Skeletal muscle tissue (tissue), 4 donors: ENCODE data around the gene IL1RAP. TPM values are rescaled to one million over a fixed set of nuclear protein-coding genes. Genes with fewer than 3 reads are reported as not detected.

Experiments used
- H3K27ac ChIP-seq: one replicate; pipeline ENCODE4 v1.7.0; 2013; ENCODE audit warnings: mild to moderate bottlenecking, low read depth, low read length, inconsistent platforms
- H3K27me3 ChIP-seq, 3 donors: one replicate each; pipeline ENCODE4 v1.7.0; 2013; ENCODE audit warnings: low read length in 3 of 3; ENCODE audit not compliant: control insufficient read depth in 3 of 3, insufficient read depth in 3 of 3
- H3K36me3 ChIP-seq, 3 donors: one replicate each; pipeline ENCODE4 v1.7.0; 2013; ENCODE audit warnings: low read length in 3 of 3; ENCODE audit not compliant: control insufficient read depth in 3 of 3, insufficient read depth in 3 of 3
- H3K4me1 ChIP-seq, 3 donors: one replicate each; pipeline ENCODE4 v1.7.0; 2013; ENCODE audit warnings: low read length in 3 of 3, mild to moderate bottlenecking in 3 of 3; ENCODE audit not compliant: control insufficient read depth in 3 of 3, insufficient read depth in 3 of 3
- H3K4me3 ChIP-seq, 3 donors: one replicate each; pipeline ENCODE4 v1.7.0; 2013; ENCODE audit warnings: low read length in 3 of 3
- H3K9ac ChIP-seq, 3 donors: one replicate each; pipeline ENCODE4 v1.7.0; 2013; ENCODE audit warnings: low read length in 3 of 3, mild to moderate bottlenecking in 3 of 3, moderate library complexity in 2 of 3, low read depth in 1 of 3
- H3K9me3 ChIP-seq, 3 donors: one replicate each; pipeline ENCODE4 v1.7.0; 2013; ENCODE audit warnings: low read length in 3 of 3; ENCODE audit not compliant: control insufficient read depth in 3 of 3
- total RNA-seq: library from RNA; depleted of rRNA; stranded (reverse); fragments of >200 nt; gene quantifications from one replicate; pipeline ENCODE4 v1.2.3, GENCODE V29; 2014
- donor health status: Osteomylitis.

The IL1RAP gene
- total RNA-seq, 1 donor from 2014 or later = 10.4 TPM

- no peaks in the 10 kb centered on the region for H3K36me3 ChIP-seq
- H3K27ac ChIP-seq = no peak overlapping the region
- H3K4me1 ChIP-seq = peaks cover 0 to 6% (median 0%) of the 10 kb centered on the region in 3 donors
- H3K27me3 ChIP-seq = no peaks in the 10 kb centered on the region
- no peak overlapping the region for H3K9ac ChIP-seq
- H3K9me3 ChIP-seq = no peaks in the 10 kb centered on the region
- H3K4me3 ChIP-seq = no peak overlapping the region
Observed at GRCh38 chr3:190492966-190493365, 20.9 kb upstream of the IL1RAP start.

- H3K9ac ChIP-seq = no peak overlapping the region
- no peaks in the 10 kb centered on the region for H3K36me3 ChIP-seq
- peaks cover 0 to 6% (median 0%) of the 10 kb centered on the region in 3 donors for H3K4me1 ChIP-seq
- no peak overlapping the region for H3K4me3 ChIP-seq
- H3K9me3 ChIP-seq = no peaks in the 10 kb centered on the region
- no peaks in the 10 kb centered on the region for H3K27me3 ChIP-seq
- no peak overlapping the region for H3K27ac ChIP-seq
Observed at GRCh38 chr3:190494907-190495306, 19.0 kb upstream of the IL1RAP start.

- H3K27ac ChIP-seq = no peak overlapping the region
- no peaks in the 10 kb centered on the region for H3K27me3 ChIP-seq
- H3K36me3 ChIP-seq = no peaks in the 10 kb centered on the region
- no peak overlapping the region for H3K4me3 ChIP-seq
- no peak overlapping the region for H3K9ac ChIP-seq
- no peaks in the 10 kb centered on the region for H3K9me3 ChIP-seq
- peaks cover 0 to 6% (median 0%) of the 10 kb centered on the region in 3 donors for H3K4me1 ChIP-seq
Observed at GRCh38 chr3:190495354-190495753, 18.5 kb upstream of the IL1RAP start.

GRCh38 chr3:190495796-190496195, 18.1 kb upstream of the IL1RAP start:
- Histone ChIP-seq H3K9ac (no peak overlapping the region), H3K27ac (no peak overlapping the region)

GRCh38 chr3:190496859-190497258, 17.0 kb upstream of the IL1RAP start:
- Histone ChIP-seq H3K9ac (no peak overlapping the region), H3K9me3 (no peaks in the 10 kb centered on the region), H3K4me1 (peaks cover 0 to 5% (median 0%) of the 10 kb centered on the region in 3 donors), H3K27ac (no peak overlapping the region), H3K27me3 (no peaks in the 10 kb centered on the region), H3K4me3 (no peak overlapping the region), H3K36me3 (no peaks in the 10 kb centered on the region)

More at GRCh38 chr3:190495796-190496195, 18.1 kb upstream of the IL1RAP start:
- Histone ChIP-seq H3K36me3 (no peaks in the 10 kb centered on the region), H3K27me3 (no peaks in the 10 kb centered on the region), H3K4me1 (peaks cover 0 to 6% (median 0%) of the 10 kb centered on the region in 3 donors), H3K9me3 (no peaks in the 10 kb centered on the region), H3K4me3 (no peak overlapping the region)

GRCh38 chr3:190497811-190498210, 16.1 kb upstream of the IL1RAP start:
- Histone ChIP-seq H3K36me3 (no peaks in the 10 kb centered on the region), H3K4me3 (no peak overlapping the region), H3K9ac (no peak overlapping the region), H3K9me3 (no peaks in the 10 kb centered on the region), H3K27me3 (no peaks in the 10 kb centered on the region), H3K4me1 (peaks cover 0 to 2% (median 0%) of the 10 kb centered on the region in 3 donors), H3K27ac (no peak overlapping the region)

GRCh38 chr3:190498293-190498692, 15.6 kb upstream of the IL1RAP start:
- H3K9me3 ChIP-seq = no peaks in the 10 kb centered on the region
- H3K27me3 ChIP-seq = no peaks in the 10 kb centered on the region
- no peak overlapping the region for H3K27ac ChIP-seq
- no peak overlapping the region for H3K4me3 ChIP-seq
- H3K36me3 ChIP-seq = no peaks in the 10 kb centered on the region
- H3K4me1 ChIP-seq = peaks cover 0 to 2% (median 0%) of the 10 kb centered on the region in 3 donors
- H3K9ac ChIP-seq = no peak overlapping the region

- H3K9ac ChIP-seq = no peak overlapping the region
- no peaks in the 10 kb centered on the region for H3K9me3 ChIP-seq
- H3K36me3 ChIP-seq = no peaks in the 10 kb centered on the region
- peaks cover 0 to 2% (median 0%) of the 10 kb centered on the region in 3 donors for H3K4me1 ChIP-seq
- no peak overlapping the region for H3K4me3 ChIP-seq
- no peaks in the 10 kb centered on the region for H3K27me3 ChIP-seq
- H3K27ac ChIP-seq = no peak overlapping the region
Observed at GRCh38 chr3:190499122-190499521, 14.8 kb upstream of the IL1RAP start.

- H3K4me3 ChIP-seq = no peak overlapping the region
- no peak overlapping the region for H3K9ac ChIP-seq
- no peaks in the 10 kb centered on the region for H3K27me3 ChIP-seq
- no peak overlapping the region for H3K27ac ChIP-seq
- H3K36me3 ChIP-seq = no peaks in the 10 kb centered on the region
- no peaks in the 10 kb centered on the region for H3K4me1 ChIP-seq
- no peaks in the 10 kb centered on the region for H3K9me3 ChIP-seq
Observed at GRCh38 chr3:190502946-190503345, 10.9 kb upstream of the IL1RAP start.

- Histone ChIP-seq H3K27ac (no peak overlapping the region), H3K4me3 (no peak overlapping the region), H3K9me3 (no peaks in the 10 kb centered on the region), H3K9ac (no peak overlapping the region), H3K4me1 (no peaks in the 10 kb centered on the region), H3K27me3 (no peaks in the 10 kb centered on the region), H3K36me3 (no peaks in the 10 kb centered on the region)
Observed at GRCh38 chr3:190504354-190505125, 9.3 kb upstream of the IL1RAP start.
